PC-9 (cell line): ENCODE data around the gene ZFHX3.

Experiments
- EZH2 ChIP-seq: fragments of 200-600 bp; sonication (generic); IDR thresholded peaks from 2 replicates; pipeline ENCODE4 v1.8.0; 2017; ENCODE audit warnings: antibody characterized with exemption, low read depth
- TF ChIP-seq, protein P1 (sequence below): fragments of 200-600 bp; sonication (generic); conservative IDR thresholded peaks from 2 replicates; pipeline ENCODE4 v1.6.1; 2017; ENCODE audit warnings: mixed run types, antibody characterized with exemption, mild to moderate bottlenecking, moderate library complexity

DNA sequence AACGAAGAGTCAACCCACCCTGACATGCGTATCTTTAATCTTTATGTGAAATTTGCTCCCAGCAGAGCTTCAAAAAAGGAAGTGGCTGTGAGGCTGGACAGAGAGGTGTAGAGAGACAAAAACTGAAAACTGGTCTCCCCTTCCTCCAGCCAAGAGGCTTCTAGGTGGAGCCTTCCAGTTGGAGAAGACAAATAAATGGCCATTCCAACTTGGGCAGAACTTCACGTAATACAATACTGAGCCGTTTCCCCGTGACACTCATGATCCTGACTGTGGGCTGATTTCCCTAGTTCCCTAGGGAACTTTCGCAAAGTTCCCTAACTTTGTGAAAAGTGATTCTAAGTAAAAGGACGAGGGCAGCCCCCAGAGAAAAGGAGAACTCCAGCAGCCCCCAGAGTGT is 78.8 kb downstream of the ZFHX3 start:
- TF ChIP-seq, protein P1, sequence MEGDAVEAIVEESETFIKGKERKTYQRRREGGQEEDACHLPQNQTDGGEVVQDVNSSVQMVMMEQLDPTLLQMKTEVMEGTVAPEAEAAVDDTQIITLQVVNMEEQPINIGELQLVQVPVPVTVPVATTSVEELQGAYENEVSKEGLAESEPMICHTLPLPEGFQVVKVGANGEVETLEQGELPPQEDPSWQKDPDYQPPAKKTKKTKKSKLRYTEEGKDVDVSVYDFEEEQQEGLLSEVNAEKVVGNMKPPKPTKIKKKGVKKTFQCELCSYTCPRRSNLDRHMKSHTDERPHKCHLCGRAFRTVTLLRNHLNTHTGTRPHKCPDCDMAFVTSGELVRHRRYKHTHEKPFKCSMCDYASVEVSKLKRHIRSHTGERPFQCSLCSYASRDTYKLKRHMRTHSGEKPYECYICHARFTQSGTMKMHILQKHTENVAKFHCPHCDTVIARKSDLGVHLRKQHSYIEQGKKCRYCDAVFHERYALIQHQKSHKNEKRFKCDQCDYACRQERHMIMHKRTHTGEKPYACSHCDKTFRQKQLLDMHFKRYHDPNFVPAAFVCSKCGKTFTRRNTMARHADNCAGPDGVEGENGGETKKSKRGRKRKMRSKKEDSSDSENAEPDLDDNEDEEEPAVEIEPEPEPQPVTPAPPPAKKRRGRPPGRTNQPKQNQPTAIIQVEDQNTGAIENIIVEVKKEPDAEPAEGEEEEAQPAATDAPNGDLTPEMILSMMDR: no peak
- no peak for TF ChIP-seq EZH2
